SK-N-SH (cell line): Measurements from ENCODE around the gene SLC22A2. TPM values are rescaled to one million over a fixed set of nuclear protein-coding genes. Genes with fewer than 3 reads are reported as not detected.
A peak's percentile ranks its signal among the peaks of the same experiment; 100 is the strongest.

Experiments used
- CTCF ChIA-PET: fragments of 300-600, 350-600 bp; formaldehyde crosslinking; extraction: SDS; loops from one replicate; lab custom pipeline; 2021; lab: Yijun Ruan, JAX
- POLR2A ChIA-PET: fragments of 350-600 bp; sonication (Branson Sonifier 250); formaldehyde crosslinking; extraction: SDS; loops from one replicate; lab custom pipeline; 2020; ENCODE audit warnings: antibody characterized with exemption, inconsistent platforms; lab: Yijun Ruan, JAX
- DNase-seq: peaks from one replicate; pipeline ENCODE4 v3.0.0; 2012
- H2AFZ ChIP-seq: fragments of 200-600 bp; sonication (generic); 2 replicates; pipeline ENCODE4 v1.8.1; 2016; ENCODE audit warnings: antibody characterized with exemption, mild to moderate bottlenecking, low read depth
- H3F3A ChIP-seq: fragments of 200-600 bp; sonication (generic); replicated peaks from 2 replicates; pipeline ENCODE3; 2016; ENCODE audit warnings: antibody characterized with exemption, mild to moderate bottlenecking; ENCODE audit not compliant: insufficient read depth
- H3K27ac ChIP-seq, 2 experiments: fragments of 200-500 bp in 1 of 2; fragments of 200-600 bp in 1 of 2; sonication (Bioruptor generic) in 1 of 2; sonication (generic), shearing (Covaris generic) in 1 of 2; 2 replicates each; pipeline versions ENCODE4 v1.5.1 to v1.6.1; 2014 to 2016; ENCODE audit warnings: low read depth in 2 of 2, inconsistent platforms in 1 of 2, low read length in 1 of 2, mild to moderate bottlenecking in 1 of 2, mixed read lengths in 1 of 2
- H3K27me3 ChIP-seq: fragments of 200-600 bp; sonication (generic), shearing (Covaris generic); 2 replicates; pipeline ENCODE4 v1.6.1; 2016; ENCODE audit warnings: mixed run types; ENCODE audit not compliant: insufficient read depth
- H3K36me3 ChIP-seq, 2 experiments: fragments of 200-500 bp in 1 of 2; fragments of 200-600 bp in 1 of 2; sonication (Bioruptor generic) in 1 of 2; sonication (generic) in 1 of 2; replicated peaks in 1 of 2; 2 replicates each; pipeline versions ENCODE3 to v1.5.1; 2014 to 2016; ENCODE audit warnings: low read length in 1 of 2, mild to moderate bottlenecking in 1 of 2; ENCODE audit not compliant: insufficient read depth in 2 of 2, control insufficient read depth in 1 of 2
- H3K4me1 ChIP-seq, 2 experiments: fragments of 200-500 bp in 1 of 2; fragments of 200-600 bp in 1 of 2; sonication (Bioruptor generic) in 1 of 2; sonication (generic), shearing (Covaris generic) in 1 of 2; 2 replicates each; pipeline versions ENCODE4 v1.5.1 to v1.6.1; 2014 to 2016; ENCODE audit warnings: low read depth in 1 of 2, low read length in 1 of 2, mixed run types in 1 of 2; ENCODE audit not compliant: insufficient read depth in 2 of 2, control insufficient read depth in 1 of 2
- H3K4me2 ChIP-seq: fragments of 200-600 bp; sonication (generic), shearing (Covaris generic); 2 replicates; pipeline ENCODE4 v1.6.1; 2017; ENCODE audit warnings: mixed run types
- H3K4me3 ChIP-seq, 2 experiments: fragments of 200-500 bp in 1 of 2; fragments of 200-600 bp in 1 of 2; sonication (Bioruptor generic) in 1 of 2; sonication (generic), shearing (Covaris generic) in 1 of 2; 2 replicates each; pipeline versions ENCODE4 v1.5.1 to v1.8.1; 2014 to 2016; ENCODE audit warnings: low read depth in 2 of 2, inconsistent platforms in 1 of 2, low read length in 1 of 2, mild to moderate bottlenecking in 1 of 2, mixed read lengths in 1 of 2, moderate library complexity in 1 of 2
- H3K79me2 ChIP-seq: fragments of 200-600 bp; sonication (generic); 2 replicates; pipeline ENCODE4 v1.8.1; 2017; ENCODE audit warnings: mild to moderate bottlenecking; ENCODE audit not compliant: insufficient read depth
- H3K9ac ChIP-seq: fragments of 200-600 bp; sonication (generic); 2 replicates; pipeline ENCODE4 v1.6.1; 2017; ENCODE audit warnings: mixed run types
- H3K9me2 ChIP-seq: fragments of 200-600 bp; sonication (generic); 2 replicates; pipeline ENCODE4 v1.6.1; 2017; ENCODE audit warnings: mixed run types
- H3K9me3 ChIP-seq: fragments of 200-600 bp; sonication (generic); 2 replicates; pipeline ENCODE4 v1.6.1; 2017; ENCODE audit warnings: mixed run types, mild to moderate bottlenecking, moderate library complexity
- H4K20me1 ChIP-seq: fragments of 200-600 bp; sonication (generic); 2 replicates; pipeline ENCODE4 v1.6.1; 2017; ENCODE audit warnings: mild to moderate bottlenecking, mixed run types; ENCODE audit not compliant: insufficient read depth
- ELF1 ChIP-seq: IDR thresholded peaks from 2 replicates; pipeline ENCODE4 v1.4.0; 2012
- EP300 ChIP-seq, 2 experiments: IDR thresholded peaks; 2 replicates each; pipeline versions ENCODE4 v1.4.0 to v1.6.1; 2012; ENCODE audit warnings: borderline replicate concordance in 1 of 2, low read depth in 1 of 2, low read length in 1 of 2
- EZH2phosphoT487 ChIP-seq: fragments of 200-600 bp; sonication (generic); IDR thresholded peaks from 2 replicates; pipeline ENCODE4 v1.6.1; 2017; ENCODE audit warnings: low read depth, mixed run types, mild to moderate bottlenecking, antibody characterized with exemption, moderate library complexity, borderline replicate concordance
- FOXJ3 ChIP-seq: sonication (generic); formaldehyde crosslinking; IDR thresholded peaks from 2 replicates; pipeline ENCODE4 v1.5.1; 2020; ENCODE audit warnings: mild to moderate bottlenecking, missing genetic modification reagents
- NFIC ChIP-seq: IDR thresholded peaks from 2 replicates; pipeline ENCODE4 v1.4.0; 2012; ENCODE audit warnings: borderline replicate concordance
- NRF1 ChIP-seq: IDR thresholded peaks from 2 replicates; pipeline ENCODE4 v1.6.1; 2012; ENCODE audit warnings: low read depth, mild to moderate bottlenecking, low read length
- RFX5 ChIP-seq: IDR thresholded peaks from 2 replicates; pipeline ENCODE4 v1.6.1; 2012; ENCODE audit warnings: mild to moderate bottlenecking, improper control_type of control experiment, low read length
- RXRA ChIP-seq: IDR thresholded peaks from 2 replicates; pipeline ENCODE4 v1.4.0; 2012; ENCODE audit warnings: low read depth, mild to moderate bottlenecking, borderline replicate concordance
- SIN3A ChIP-seq: IDR thresholded peaks from 2 replicates; pipeline ENCODE4 v1.6.1; 2012; ENCODE audit warnings: low read depth, mild to moderate bottlenecking, low read length, moderate library complexity, borderline replicate concordance
- TAF1 ChIP-seq: IDR thresholded peaks from 2 replicates; pipeline ENCODE4 v1.6.1; 2012; ENCODE audit warnings: low read depth, mild to moderate bottlenecking, low read length, moderate library complexity, borderline replicate concordance
- TCF12 ChIP-seq: IDR thresholded peaks from 2 replicates; pipeline ENCODE4 v1.4.0; 2012
- TEAD4 ChIP-seq: IDR thresholded peaks from 2 replicates; pipeline ENCODE4 v1.4.0; 2012; ENCODE audit warnings: mild to moderate bottlenecking, borderline replicate concordance; ENCODE audit not compliant: insufficient read depth
- WGBS: methylation state at CpG from one replicate; pipeline ENCODE4 v1.1.6; 2017; ENCODE audit warnings: low lambda C conversion rate; 5-methylcytosine and 5-hydroxymethylcytosine counted together
- polyA plus RNA-seq, 3 experiments: library from polyadenylated mRNA; depleted of rRNA; stranded (reverse); fragments of >200 nt; gene quantifications; 2 replicates each; pipeline ENCODE4 v1.2.3, GENCODE V29; 2012
- TF ChIP-seq, protein P1 (sequence below): fragments of 150-350 bp; IDR thresholded peaks from 2 replicates; pipeline ENCODE4 v1.6.1; 2016; ENCODE audit warnings: mild to moderate bottlenecking, low read depth, low read length
- TF ChIP-seq, protein P2 (sequence below): IDR thresholded peaks from 2 replicates; pipeline ENCODE4 v1.4.0; 2012; ENCODE audit warnings: low read depth, borderline replicate concordance

The SLC22A2 gene
- polyA plus RNA-seq, 1 of the 3 experiments (the other 2 are of a cell fraction), result not detected

DNA sequence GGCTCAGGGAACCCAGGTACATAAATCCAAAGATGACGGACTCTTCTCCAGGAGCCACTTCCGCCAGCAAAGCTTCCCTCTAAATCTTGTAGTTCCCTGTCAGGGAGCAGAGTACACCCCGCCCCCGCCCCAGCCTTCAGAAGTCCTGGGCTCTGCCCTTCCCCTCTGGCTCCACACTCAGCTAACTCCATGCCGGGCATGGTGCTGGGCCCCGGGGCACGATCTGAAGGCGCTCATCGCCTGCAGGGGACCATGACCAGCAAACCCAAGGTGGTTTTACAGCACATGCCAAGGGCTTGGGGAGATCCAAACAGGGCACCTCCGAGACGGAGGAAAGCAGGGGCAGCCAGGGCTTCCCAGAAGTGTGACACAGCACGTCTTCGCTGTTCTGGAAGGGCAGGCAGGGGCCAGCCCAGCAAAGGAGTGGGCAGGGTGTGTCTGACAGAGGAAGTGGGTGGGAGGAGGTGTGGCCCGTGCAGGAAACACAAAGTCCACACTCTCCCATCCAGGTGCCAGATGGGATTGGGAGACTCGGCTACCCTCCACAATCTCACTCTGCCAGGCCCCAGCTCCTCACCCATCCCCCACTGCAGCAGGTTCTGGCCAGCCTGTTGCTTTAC lies 41.6 kb upstream of the SLC22A2 start:
- no peaks in the 10 kb centered on the region; the same call in 1 of the 2 replicates for H3K27me3 ChIP-seq
- peak overlapping the region; percentile 56; the same call in 1 of the 2 replicates for H2AFZ ChIP-seq
- POLR2A ChIA-PET, result no interaction called here
- CTCF ChIA-PET, result no interaction called here
- no peaks in the 10 kb centered on the region for H3K36me3 ChIP-seq
- H3F3A ChIP-seq, result no peaks in the 10 kb centered on the region
- H3K9me2 ChIP-seq, result no peaks in the 10 kb centered on the region
- no peak for DNase-seq
- no peaks in the 10 kb centered on the region for H4K20me1 ChIP-seq
- H3K9me3 ChIP-seq, result no peaks in the 10 kb centered on the region
- WGBS, result 0% methylated on average over 2 of the region's 15 CpGs
- H3K4me1 ChIP-seq, result no peaks in the 10 kb centered on the region
- H3K9ac ChIP-seq, result no peak overlapping the region
- no peak overlapping the region for H3K4me2 ChIP-seq
- H3K79me2 ChIP-seq, result no peaks in the 10 kb centered on the region
- no peak overlapping the region for H3K27ac ChIP-seq
- no peak overlapping the region; a peak in 1 of 4 replicates for H3K4me3 ChIP-seq
- TF ChIP-seq RFX5 (no peak), TCF12 (no peak), FOXJ3 (CRISPR knock-in tag) (no peak), SIN3A (no peak), EP300 (IDR thresholded peaks at IDR 0.05; ENCODE audit: borderline replicate concordance in 1 of 2, low read depth in 1 of 2, low read length in 1 of 2) (no peak), TEAD4 (no peak), ELF1 (no peak), EZH2phosphoT487 (no peak), NFIC (no peak), RXRA (no peak)
- TF ChIP-seq, protein P1, sequence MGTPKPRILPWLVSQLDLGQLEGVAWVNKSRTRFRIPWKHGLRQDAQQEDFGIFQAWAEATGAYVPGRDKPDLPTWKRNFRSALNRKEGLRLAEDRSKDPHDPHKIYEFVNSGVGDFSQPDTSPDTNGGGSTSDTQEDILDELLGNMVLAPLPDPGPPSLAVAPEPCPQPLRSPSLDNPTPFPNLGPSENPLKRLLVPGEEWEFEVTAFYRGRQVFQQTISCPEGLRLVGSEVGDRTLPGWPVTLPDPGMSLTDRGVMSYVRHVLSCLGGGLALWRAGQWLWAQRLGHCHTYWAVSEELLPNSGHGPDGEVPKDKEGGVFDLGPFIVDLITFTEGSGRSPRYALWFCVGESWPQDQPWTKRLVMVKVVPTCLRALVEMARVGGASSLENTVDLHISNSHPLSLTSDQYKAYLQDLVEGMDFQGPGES, result no peak

DNA sequence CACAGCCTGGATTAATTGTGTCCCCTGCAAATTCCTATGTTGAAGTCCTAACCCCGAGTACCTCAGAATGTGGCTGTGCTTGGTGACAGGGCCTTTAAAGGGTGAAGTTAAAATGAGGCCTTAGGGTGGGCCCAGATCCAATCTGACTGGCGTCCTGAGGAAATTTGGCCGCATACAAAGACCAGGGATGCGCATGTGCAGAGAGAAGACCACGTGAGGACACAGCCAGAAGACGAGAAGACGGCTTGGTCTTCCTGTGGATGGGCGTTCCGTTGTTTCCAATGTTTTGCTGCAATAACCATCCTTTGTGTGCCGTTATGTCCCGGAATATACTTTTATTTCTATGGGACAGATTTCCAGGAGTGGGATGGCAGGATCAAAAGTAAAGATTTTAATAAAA lies 40.9 kb upstream of the SLC22A2 start:
- H3K4me2 ChIP-seq, result no peak overlapping the region
- H3K9me3 ChIP-seq, result no peaks in the 10 kb centered on the region
- H3K36me3 ChIP-seq, result no peaks in the 10 kb centered on the region
- H3K27me3 ChIP-seq, result no peaks in the 10 kb centered on the region; the same call in 1 of the 2 replicates
- no peaks in the 10 kb centered on the region for H3F3A ChIP-seq
- 7% methylated on average over 11 of the region's 11 CpGs for WGBS
- DNase-seq, result no peak
- no peak overlapping the region for H3K27ac ChIP-seq
- ChIA-PET CTCF (no interaction called here), POLR2A (no interaction called here)
- no peaks in the 10 kb centered on the region for H3K4me1 ChIP-seq
- no peak overlapping the region for H3K4me3 ChIP-seq
- TF ChIP-seq TAF1 (no peak), NRF1 (0 out of 2 replicates have a peak, but pooled peaks have one; percentile 15)
- TF ChIP-seq, protein P2, sequence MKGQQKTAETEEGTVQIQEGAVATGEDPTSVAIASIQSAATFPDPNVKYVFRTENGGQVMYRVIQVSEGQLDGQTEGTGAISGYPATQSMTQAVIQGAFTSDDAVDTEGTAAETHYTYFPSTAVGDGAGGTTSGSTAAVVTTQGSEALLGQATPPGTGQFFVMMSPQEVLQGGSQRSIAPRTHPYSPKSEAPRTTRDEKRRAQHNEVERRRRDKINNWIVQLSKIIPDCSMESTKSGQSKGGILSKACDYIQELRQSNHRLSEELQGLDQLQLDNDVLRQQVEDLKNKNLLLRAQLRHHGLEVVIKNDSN, result peak; percentile 44; the same call in 1 of the 2 replicates
- peak overlapping the region; percentile 56; the same call in 1 of the 2 replicates for H2AFZ ChIP-seq
- H3K9me2 ChIP-seq, result no peaks in the 10 kb centered on the region
- no peaks in the 10 kb centered on the region for H4K20me1 ChIP-seq
- H3K9ac ChIP-seq, result no peak overlapping the region
- H3K79me2 ChIP-seq, result no peaks in the 10 kb centered on the region
